A549 (cell line): ENCODE results near the gene ZNF594.

ENCODE experiments used
- CBX8 ChIP-seq: fragments of 200-600 bp; sonication (generic); IDR thresholded peaks from 2 replicates; pipeline ENCODE4 v1.6.1; 2016
- CHD2 ChIP-seq: fragments of 150-350 bp; IDR thresholded peaks from 2 replicates; pipeline ENCODE4 v1.6.1; 2014; ENCODE audit warnings: low read length; ENCODE audit not compliant: partially characterized antibody
- CTCF ChIP-seq: fragments of >200 bp; sonication (Bioruptor Twin); formaldehyde crosslinking; IDR thresholded peaks from 3 replicates; pipeline ENCODE4 v1.5.1; 2016
- FOSB ChIP-seq: fragments of 250-450 bp; sonication (Bioruptor Pico); IDR thresholded peaks from 2 replicates; pipeline ENCODE4 v1.5.0; 2020; ENCODE audit warnings: mild to moderate bottlenecking, moderate library complexity
- HDAC2 ChIP-seq: fragments of 200-600 bp; sonication (generic); IDR thresholded peaks from 2 replicates; pipeline ENCODE4 v1.6.1; 2016
- POLR2A ChIP-seq: IDR thresholded peaks from 2 replicates; pipeline ENCODE4 v1.6.1; 2012; ENCODE audit warnings: mild to moderate bottlenecking, low read length
- REST ChIP-seq: fragments of 200-600 bp; sonication (generic); IDR thresholded peaks from 2 replicates; pipeline ENCODE4 v1.6.1; 2016; ENCODE audit warnings: antibody characterized with exemption, mild to moderate bottlenecking, moderate library complexity
- RNF2 ChIP-seq: fragments of 200-600 bp; sonication (generic); IDR thresholded peaks from 2 replicates; pipeline ENCODE4 v1.6.1; 2016; ENCODE audit warnings: low read depth, mild to moderate bottlenecking, antibody characterized with exemption, moderate library complexity, borderline replicate concordance

GRCh38 chr17:5210091-5210490, 18.4 kb upstream of the ZNF594 start:
- TF ChIP-seq POLR2A: no peak
- no peak for TF ChIP-seq CTCF
- TF ChIP-seq FOSB (CRISPR knock-in tag): no peak
- no peak for TF ChIP-seq RNF2
- TF ChIP-seq CBX8: no peak
- TF ChIP-seq HDAC2: no peak
- no peak for TF ChIP-seq REST
- no peak for TF ChIP-seq CHD2
